ENCODE measurements around the gene TMEM178B.
A peak's percentile ranks its signal among the peaks of the same experiment; 100 is the strongest.

TMEM178B gene

GRCh38 chr7:141354251-141354650, 280.4 kb downstream of the TMEM178B start:
- Histone ChIP-seq H3K27ac (ENCODE audit: low read depth, low read length) (peak overlapping the region; percentile 79), H3K36me3 (ENCODE audit: insufficient read depth, low read length) (no peaks in the 10 kb centered on the region), H3K4me1 (ENCODE audit: control insufficient read depth, insufficient read depth, low read length, unreplicated experiment) (peaks cover 34% of the 10 kb centered on the region), H3K27me3 (ENCODE audit: insufficient read depth, low read length) (no peaks in the 10 kb centered on the region), H3K79me2 (ENCODE audit: control insufficient read depth, insufficient read depth, low read length, unreplicated experiment) (no peaks in the 10 kb centered on the region), H2AFZ (ENCODE audit: low read length, unreplicated experiment) (no peak overlapping the region), H3K4me3 (ENCODE audit: low read depth, low read length) (no peak overlapping the region)

- H3K79me2 ChIP-seq (ENCODE audit: control insufficient read depth, insufficient read depth, low read length, unreplicated experiment): no peaks in the 10 kb centered on the region
- H3K36me3 ChIP-seq (ENCODE audit: insufficient read depth, low read length): no peaks in the 10 kb centered on the region
- no peak overlapping the region; the same call in 1 of the 2 replicates for H3K4me3 ChIP-seq (ENCODE audit: low read depth, low read length)
- H3K27ac ChIP-seq (ENCODE audit: low read depth, low read length): peak overlapping the region; percentile 79
- H2AFZ ChIP-seq (ENCODE audit: low read length, unreplicated experiment): no peak overlapping the region
- peaks cover 34% of the 10 kb centered on the region for H3K4me1 ChIP-seq (ENCODE audit: control insufficient read depth, insufficient read depth, low read length, unreplicated experiment)
- H3K27me3 ChIP-seq (ENCODE audit: insufficient read depth, low read length): no peaks in the 10 kb centered on the region
These were observed 281.2 kb downstream of the TMEM178B start for GRCh38 chr7:141355032-141355431.

GRCh38 chr7:141356161-141356560, 282.3 kb downstream of the TMEM178B start:
- Histone ChIP-seq H2AFZ (ENCODE audit: low read length, unreplicated experiment) (no peak overlapping the region), H3K4me1 (ENCODE audit: control insufficient read depth, insufficient read depth, low read length, unreplicated experiment) (peaks cover 34% of the 10 kb centered on the region), H3K27me3 (ENCODE audit: insufficient read depth, low read length) (no peaks in the 10 kb centered on the region), H3K4me3 (ENCODE audit: low read depth, low read length) (no peak overlapping the region), H3K27ac (ENCODE audit: low read depth, low read length) (peak overlapping the region; percentile 79), H3K36me3 (ENCODE audit: insufficient read depth, low read length) (no peaks in the 10 kb centered on the region), H3K79me2 (ENCODE audit: control insufficient read depth, insufficient read depth, low read length, unreplicated experiment) (no peaks in the 10 kb centered on the region)

- no peak overlapping the region for H3K4me3 ChIP-seq (ENCODE audit: low read depth, low read length)
- no peak overlapping the region for H2AFZ ChIP-seq (ENCODE audit: low read length, unreplicated experiment)
- H3K36me3 ChIP-seq (ENCODE audit: insufficient read depth, low read length): no peaks in the 10 kb centered on the region
- H3K27me3 ChIP-seq (ENCODE audit: insufficient read depth, low read length): no peaks in the 10 kb centered on the region
- H3K27ac ChIP-seq (ENCODE audit: low read depth, low read length): no peak overlapping the region
- no peaks in the 10 kb centered on the region for H3K79me2 ChIP-seq (ENCODE audit: control insufficient read depth, insufficient read depth, low read length, unreplicated experiment)
- peaks cover 52% of the 10 kb centered on the region for H3K4me1 ChIP-seq (ENCODE audit: control insufficient read depth, insufficient read depth, low read length, unreplicated experiment)
These were observed 284.5 kb downstream of the TMEM178B start for GRCh38 chr7:141358386-141358785.

GRCh38 chr7:141359262-141359661, 285.4 kb downstream of the TMEM178B start:
- Histone ChIP-seq H3K4me1 (ENCODE audit: control insufficient read depth, insufficient read depth, low read length, unreplicated experiment) (peaks cover 45% of the 10 kb centered on the region), H3K79me2 (ENCODE audit: control insufficient read depth, insufficient read depth, low read length, unreplicated experiment) (no peaks in the 10 kb centered on the region), H3K27ac (ENCODE audit: low read depth, low read length) (no peak overlapping the region), H3K4me3 (ENCODE audit: low read depth, low read length) (no peak overlapping the region), H3K27me3 (ENCODE audit: insufficient read depth, low read length) (no peaks in the 10 kb centered on the region), H2AFZ (ENCODE audit: low read length, unreplicated experiment) (no peak overlapping the region), H3K36me3 (ENCODE audit: insufficient read depth, low read length) (no peaks in the 10 kb centered on the region)

- no peak overlapping the region for H3K27ac ChIP-seq (ENCODE audit: low read depth, low read length)
- H3K79me2 ChIP-seq (ENCODE audit: control insufficient read depth, insufficient read depth, low read length, unreplicated experiment): no peaks in the 10 kb centered on the region
- no peak overlapping the region for H3K4me3 ChIP-seq (ENCODE audit: low read depth, low read length)
- H2AFZ ChIP-seq (ENCODE audit: low read length, unreplicated experiment): no peak overlapping the region
- no peaks in the 10 kb centered on the region for H3K36me3 ChIP-seq (ENCODE audit: insufficient read depth, low read length)
- peaks cover 39% of the 10 kb centered on the region for H3K4me1 ChIP-seq (ENCODE audit: control insufficient read depth, insufficient read depth, low read length, unreplicated experiment)
- no peaks in the 10 kb centered on the region for H3K27me3 ChIP-seq (ENCODE audit: insufficient read depth, low read length)
These were observed 286.0 kb downstream of the TMEM178B start for GRCh38 chr7:141359740-141360415.

GRCh38 chr7:141360416-141360760, 286.5 kb downstream of the TMEM178B start:
- Histone ChIP-seq H3K27me3 (ENCODE audit: insufficient read depth, low read length) (no peaks in the 10 kb centered on the region), H3K79me2 (ENCODE audit: control insufficient read depth, insufficient read depth, low read length, unreplicated experiment) (no peaks in the 10 kb centered on the region), H3K36me3 (ENCODE audit: insufficient read depth, low read length) (no peaks in the 10 kb centered on the region), H3K4me3 (ENCODE audit: low read depth, low read length) (no peak overlapping the region), H3K4me1 (ENCODE audit: control insufficient read depth, insufficient read depth, low read length, unreplicated experiment) (peaks cover 34% of the 10 kb centered on the region), H2AFZ (ENCODE audit: low read length, unreplicated experiment) (no peak overlapping the region), H3K27ac (ENCODE audit: low read depth, low read length) (no peak overlapping the region)

- peaks cover 34% of the 10 kb centered on the region for H3K4me1 ChIP-seq (ENCODE audit: control insufficient read depth, insufficient read depth, low read length, unreplicated experiment)
- H3K79me2 ChIP-seq (ENCODE audit: control insufficient read depth, insufficient read depth, low read length, unreplicated experiment): no peaks in the 10 kb centered on the region
- H2AFZ ChIP-seq (ENCODE audit: low read length, unreplicated experiment): no peak overlapping the region
- no peaks in the 10 kb centered on the region for H3K36me3 ChIP-seq (ENCODE audit: insufficient read depth, low read length)
- no peak overlapping the region for H3K4me3 ChIP-seq (ENCODE audit: low read depth, low read length)
- no peak overlapping the region for H3K27ac ChIP-seq (ENCODE audit: low read depth, low read length)
- no peaks in the 10 kb centered on the region for H3K27me3 ChIP-seq (ENCODE audit: insufficient read depth, low read length)
These were observed 286.9 kb downstream of the TMEM178B start for GRCh38 chr7:141360803-141361202.

- no peaks in the 10 kb centered on the region for H3K79me2 ChIP-seq (ENCODE audit: control insufficient read depth, insufficient read depth, low read length, unreplicated experiment)
- H3K27me3 ChIP-seq (ENCODE audit: insufficient read depth, low read length): no peaks in the 10 kb centered on the region
- no peak overlapping the region for H3K4me3 ChIP-seq (ENCODE audit: low read depth, low read length)
- no peaks in the 10 kb centered on the region for H3K36me3 ChIP-seq (ENCODE audit: insufficient read depth, low read length)
- H2AFZ ChIP-seq (ENCODE audit: low read length, unreplicated experiment): no peak overlapping the region
- H3K27ac ChIP-seq (ENCODE audit: low read depth, low read length): no peak overlapping the region
- peaks cover 36% of the 10 kb centered on the region for H3K4me1 ChIP-seq (ENCODE audit: control insufficient read depth, insufficient read depth, low read length, unreplicated experiment)
These were observed 287.6 kb downstream of the TMEM178B start for GRCh38 chr7:141361479-141361878.

GRCh38 chr7:141361960-141362359, 288.1 kb downstream of the TMEM178B start:
- no peaks in the 10 kb centered on the region for H3K27me3 ChIP-seq (ENCODE audit: insufficient read depth, low read length)
- H3K4me3 ChIP-seq (ENCODE audit: low read depth, low read length): no peak overlapping the region
- no peaks in the 10 kb centered on the region for H3K79me2 ChIP-seq (ENCODE audit: control insufficient read depth, insufficient read depth, low read length, unreplicated experiment)
- peak overlapping the region; percentile 46; the same call in 1 of the 2 replicates for H3K27ac ChIP-seq (ENCODE audit: low read depth, low read length)
- no peaks in the 10 kb centered on the region for H3K36me3 ChIP-seq (ENCODE audit: insufficient read depth, low read length)
- no peak overlapping the region for H2AFZ ChIP-seq (ENCODE audit: low read length, unreplicated experiment)
- H3K4me1 ChIP-seq (ENCODE audit: control insufficient read depth, insufficient read depth, low read length, unreplicated experiment): peaks cover 35% of the 10 kb centered on the region

GRCh38 chr7:141362580-141363435, 288.9 kb downstream of the TMEM178B start:
- Histone ChIP-seq H3K4me1 (ENCODE audit: control insufficient read depth, insufficient read depth, low read length, unreplicated experiment) (peaks cover 34% of the 10 kb centered on the region), H3K79me2 (ENCODE audit: control insufficient read depth, insufficient read depth, low read length, unreplicated experiment) (no peaks in the 10 kb centered on the region), H3K27me3 (ENCODE audit: insufficient read depth, low read length) (no peaks in the 10 kb centered on the region), H3K27ac (ENCODE audit: low read depth, low read length) (peak overlapping the region; percentile 83), H2AFZ (ENCODE audit: low read length, unreplicated experiment) (peak overlapping the region; percentile 41), H3K4me3 (ENCODE audit: low read depth, low read length) (peak overlapping the region; percentile 67), H3K36me3 (ENCODE audit: insufficient read depth, low read length) (no peaks in the 10 kb centered on the region)

Measured in ACC112 (cell line).